GM12865 (cell line): Measurements from ENCODE around the gene CFAP70.

Source experiments
- DNase-seq: peaks from one replicate; pipeline ENCODE4 v3.0.0; 2010; ENCODE audit warnings: low read depth
- H3K4me3 ChIP-seq: 2 replicates; pipeline ENCODE4 v1.5.1; 2011; ENCODE audit warnings: mild to moderate bottlenecking, low read depth, low read length, control low read depth
- TF ChIP-seq, protein P1 (sequence below): IDR thresholded peaks from 2 replicates; pipeline ENCODE4 v1.5.1; 2011; ENCODE audit warnings: low read length, control low read depth, low read depth, inconsistent platforms; ENCODE audit not compliant: insufficient read depth; ENCODE audit errors: missing control alignments

CFAP70 gene

GRCh38 chr10:73206385-73206784, 152.3 kb downstream of the CFAP70 start:
- DNase-seq: no peak
- TF ChIP-seq, protein P1, sequence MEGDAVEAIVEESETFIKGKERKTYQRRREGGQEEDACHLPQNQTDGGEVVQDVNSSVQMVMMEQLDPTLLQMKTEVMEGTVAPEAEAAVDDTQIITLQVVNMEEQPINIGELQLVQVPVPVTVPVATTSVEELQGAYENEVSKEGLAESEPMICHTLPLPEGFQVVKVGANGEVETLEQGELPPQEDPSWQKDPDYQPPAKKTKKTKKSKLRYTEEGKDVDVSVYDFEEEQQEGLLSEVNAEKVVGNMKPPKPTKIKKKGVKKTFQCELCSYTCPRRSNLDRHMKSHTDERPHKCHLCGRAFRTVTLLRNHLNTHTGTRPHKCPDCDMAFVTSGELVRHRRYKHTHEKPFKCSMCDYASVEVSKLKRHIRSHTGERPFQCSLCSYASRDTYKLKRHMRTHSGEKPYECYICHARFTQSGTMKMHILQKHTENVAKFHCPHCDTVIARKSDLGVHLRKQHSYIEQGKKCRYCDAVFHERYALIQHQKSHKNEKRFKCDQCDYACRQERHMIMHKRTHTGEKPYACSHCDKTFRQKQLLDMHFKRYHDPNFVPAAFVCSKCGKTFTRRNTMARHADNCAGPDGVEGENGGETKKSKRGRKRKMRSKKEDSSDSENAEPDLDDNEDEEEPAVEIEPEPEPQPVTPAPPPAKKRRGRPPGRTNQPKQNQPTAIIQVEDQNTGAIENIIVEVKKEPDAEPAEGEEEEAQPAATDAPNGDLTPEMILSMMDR: no peak
- H3K4me3 ChIP-seq: no peak overlapping the region

GRCh38 chr10:73205890-73206289, 152.8 kb downstream of the CFAP70 start:
- TF ChIP-seq, protein P1: no peak
- no peak overlapping the region for H3K4me3 ChIP-seq
- no peak for DNase-seq

- TF ChIP-seq, protein P1: no peak
- DNase-seq: no peak
These were observed 153.6 kb downstream of the CFAP70 start for GRCh38 chr10:73205081-73205480.

More at GRCh38 chr10:73205081-73205480, 153.6 kb downstream of the CFAP70 start:
- no peak overlapping the region for H3K4me3 ChIP-seq
